CD4-positive, alpha-beta T cell treated with Interleukin-17A for 4 hours (primary cell): ENCODE measurements around the gene CCDC124.
"Not testable (repeated sequence)": the region's sequence is repeated elsewhere in the genome, so short reads cannot be mapped to it uniquely, and the experiment has no call there.

Source experiments
- DNase-seq: peaks from one replicate; pipeline ENCODE4 v3.0.0-alpha.2; 2020; ENCODE audit warnings: mixed read lengths

The CCDC124 gene

DNA sequence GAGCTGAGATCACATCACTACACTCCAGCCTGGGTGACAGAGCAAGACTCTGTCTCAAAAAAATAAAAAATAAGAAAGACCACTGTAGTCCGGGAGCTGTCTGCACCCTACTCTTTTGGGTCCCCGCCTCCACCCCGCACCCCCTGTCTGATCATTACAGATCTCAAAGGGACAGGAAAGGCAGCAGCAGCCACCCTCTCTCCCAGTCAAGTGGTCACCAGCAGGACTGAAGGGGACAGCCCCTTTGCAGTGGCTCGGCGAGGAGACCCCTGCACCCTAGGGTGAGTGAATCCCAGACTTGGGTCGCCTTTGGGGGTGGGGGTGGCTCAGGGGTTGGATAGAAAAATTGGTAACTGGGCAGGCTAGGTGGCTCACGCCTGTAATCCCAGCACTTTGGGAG is 21.6 kb downstream of the CCDC124 start:
- no peak for DNase-seq

DNA sequence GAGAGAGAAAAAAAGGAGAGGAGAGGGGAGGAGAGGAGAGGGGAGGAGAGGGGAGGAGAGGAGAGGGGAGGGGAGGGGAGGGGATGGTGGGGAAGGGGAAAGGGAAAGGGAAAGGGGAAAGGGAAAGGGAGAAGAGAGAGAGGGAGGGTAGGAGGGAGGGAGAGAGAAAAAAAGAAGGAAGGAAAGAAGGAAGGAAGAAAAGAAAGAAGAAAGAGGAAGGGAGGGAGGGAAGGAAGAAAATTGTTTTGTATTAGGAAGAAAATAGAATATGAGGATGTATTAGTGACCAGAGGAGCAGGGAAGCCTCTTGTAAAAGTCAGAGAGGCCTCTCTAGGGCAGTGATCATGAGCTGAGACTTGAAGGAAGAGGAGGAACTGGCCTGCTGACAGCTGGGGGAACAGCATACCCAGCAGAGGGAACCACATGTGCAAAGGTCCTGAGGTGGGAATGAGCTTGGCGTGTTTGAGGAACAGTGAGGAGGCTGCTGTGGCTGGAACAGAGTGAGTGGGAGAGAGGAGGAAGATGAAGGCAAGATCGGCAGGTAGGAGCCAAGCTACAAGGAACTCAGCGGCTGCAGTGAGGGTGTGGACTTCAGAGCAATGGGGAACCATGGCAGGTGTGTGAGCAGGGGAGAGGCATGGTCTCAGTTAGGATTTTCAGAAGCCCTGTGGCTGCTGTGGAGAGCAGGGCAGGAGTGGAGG is 24.5 kb downstream of the CCDC124 start:
- DNase-seq = no peak

DNA sequence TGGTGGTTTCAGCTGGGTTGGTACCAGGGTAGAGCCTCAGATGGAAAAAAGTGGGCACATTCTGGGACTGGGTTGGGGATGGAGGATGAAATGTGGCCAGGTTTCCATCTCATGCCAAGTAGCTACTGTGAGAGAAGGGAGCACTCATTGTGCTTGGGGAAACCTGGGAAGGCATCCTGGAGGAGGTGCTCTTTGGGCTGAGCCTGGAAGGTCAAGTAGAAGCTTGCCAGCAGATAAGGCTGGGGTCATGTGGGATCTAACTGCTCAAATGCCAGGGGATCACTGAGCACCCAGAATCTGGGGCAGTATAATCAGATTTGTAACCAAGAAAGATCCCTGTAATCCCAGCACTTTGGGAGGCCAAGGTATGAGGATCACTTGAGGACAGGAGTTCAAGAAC is 25.1 kb downstream of the CCDC124 start:
- DNase-seq = no peak

DNA sequence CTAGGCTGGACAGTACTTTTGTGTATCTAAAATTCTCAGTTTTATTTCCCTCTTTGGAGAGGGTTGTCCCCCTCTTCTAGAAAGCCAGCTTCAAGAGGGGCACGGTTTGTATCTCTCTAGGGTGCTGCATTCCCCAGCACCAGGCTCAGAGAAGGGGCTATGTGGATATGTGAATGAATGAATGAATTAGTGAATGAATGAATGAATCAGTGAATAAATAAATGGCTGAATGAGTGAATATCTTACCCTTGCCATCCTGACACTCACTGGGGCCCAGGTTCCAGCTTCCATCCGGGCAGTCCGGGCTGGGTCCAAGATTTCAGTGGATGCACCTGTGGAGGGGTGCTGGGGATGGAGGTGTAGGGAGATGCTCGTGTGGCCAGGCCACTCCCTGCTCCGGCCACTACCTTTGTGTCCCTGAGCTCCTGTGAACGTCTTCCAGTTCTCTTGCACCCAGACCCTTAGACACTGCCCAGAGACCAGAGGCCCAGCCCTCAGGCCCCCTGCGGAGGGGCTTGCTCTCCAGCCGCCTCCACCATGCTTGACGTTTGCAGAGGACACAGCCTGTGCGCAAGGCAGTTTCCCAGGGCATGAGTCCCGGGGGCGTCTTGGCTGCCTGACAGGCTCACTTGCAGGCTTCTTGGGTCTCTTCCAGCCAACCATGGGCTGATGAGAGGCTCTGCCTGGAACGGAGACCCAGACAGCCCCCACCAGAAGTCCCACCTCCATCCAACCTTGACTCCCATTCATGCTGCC is 31.3 kb downstream of the CCDC124 start:
- no peak for DNase-seq

DNA sequence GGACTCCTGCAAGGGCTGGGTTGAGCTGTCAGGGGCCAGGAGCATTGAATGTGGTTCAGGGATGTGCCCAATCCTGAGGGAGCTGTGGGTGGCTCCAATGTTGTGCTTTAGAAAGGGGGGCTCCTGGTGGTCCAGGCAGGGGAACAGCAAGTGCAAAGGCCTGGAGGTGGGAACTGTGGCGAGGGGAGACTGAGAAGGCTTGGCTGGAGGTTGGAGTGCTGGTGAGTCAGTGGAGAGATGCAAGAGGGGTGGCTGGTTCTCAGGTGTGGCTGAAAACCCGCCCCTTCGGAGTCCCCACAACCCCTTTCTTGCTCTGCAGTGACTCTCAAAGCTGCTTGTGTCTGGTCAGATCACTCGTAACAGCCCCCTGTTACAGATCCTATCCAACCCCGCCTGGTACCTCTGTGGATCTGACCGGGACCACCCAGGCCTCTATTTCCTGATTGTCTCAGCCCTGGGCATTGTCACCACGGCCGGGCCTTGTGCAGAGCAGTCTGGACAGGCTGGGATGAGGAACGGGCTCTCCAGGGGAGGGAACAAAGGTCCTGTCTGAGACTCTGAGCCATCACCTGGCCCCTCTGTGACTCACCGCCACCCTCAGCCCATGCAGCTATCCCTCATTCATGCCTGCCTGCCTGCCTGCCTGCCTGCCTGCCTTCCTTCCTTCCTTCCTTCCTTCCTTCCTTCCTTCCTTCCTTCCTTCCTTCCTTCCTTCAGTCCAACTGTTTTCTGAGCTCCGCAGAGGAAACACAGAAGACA is 32.7 kb downstream of the CCDC124 start:
- no peak for DNase-seq

DNA sequence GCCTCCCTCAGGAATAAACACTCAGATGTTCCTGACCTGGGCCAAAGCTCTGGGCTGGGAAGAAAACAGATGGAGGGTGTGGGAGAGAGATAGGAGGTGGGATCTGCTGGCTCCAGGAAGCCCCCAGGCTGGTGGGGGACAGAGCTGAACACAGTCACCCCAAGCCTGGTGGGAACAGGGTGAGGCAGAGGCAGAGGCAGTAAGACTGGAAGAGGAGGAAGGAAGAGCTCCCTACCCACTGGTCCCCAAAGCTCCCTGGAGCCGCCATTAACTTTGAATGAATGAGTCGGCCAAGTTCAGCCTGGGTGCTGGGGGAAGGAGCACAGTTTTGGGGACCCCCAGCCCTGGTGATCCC is 33.3 kb downstream of the CCDC124 start:
- no peak for DNase-seq

DNA sequence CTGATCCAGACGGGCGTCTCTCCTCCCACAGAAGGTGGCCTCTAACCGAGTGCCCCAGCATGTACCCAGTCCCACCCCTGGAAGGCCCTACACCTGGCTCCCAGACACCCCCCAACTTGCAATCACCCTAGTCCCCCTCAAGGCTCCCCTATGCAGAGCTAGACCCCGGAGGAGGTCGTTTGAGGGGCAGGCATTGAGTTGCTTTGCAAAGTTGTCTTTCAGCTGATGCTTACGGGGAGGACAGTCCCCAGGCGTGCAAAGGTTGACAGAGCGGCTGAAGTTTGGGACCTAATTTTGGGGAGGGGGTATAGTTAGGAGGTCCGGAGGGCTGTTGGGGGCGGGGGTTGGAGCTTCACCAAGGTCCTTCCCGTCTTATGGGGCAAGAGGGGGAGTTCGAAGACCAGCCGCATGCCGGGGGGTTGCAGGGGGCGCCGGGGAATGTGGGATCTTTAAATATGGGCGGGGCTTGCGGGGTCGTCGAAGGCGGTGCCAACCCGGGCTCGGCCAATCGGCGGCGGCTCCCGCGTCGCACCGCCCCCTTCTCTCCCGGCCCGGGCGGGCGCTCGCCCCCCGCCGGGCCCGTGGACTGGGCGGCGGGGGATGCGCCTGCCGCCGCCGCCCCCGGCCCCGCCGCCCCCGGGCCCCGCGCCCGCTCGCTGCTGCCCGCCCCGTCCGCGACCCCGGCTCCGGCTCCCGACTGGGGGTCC is 33.9 kb downstream of the CCDC124 start, which contains the start of gene KCNN1:
Gene KCNN1, plus strand, starts transcription at position 558 of the 707 bp plus-strand sequence. CDS start 6,782 bp downstream, outside the sequence.
- no peak for DNase-seq

DNA sequence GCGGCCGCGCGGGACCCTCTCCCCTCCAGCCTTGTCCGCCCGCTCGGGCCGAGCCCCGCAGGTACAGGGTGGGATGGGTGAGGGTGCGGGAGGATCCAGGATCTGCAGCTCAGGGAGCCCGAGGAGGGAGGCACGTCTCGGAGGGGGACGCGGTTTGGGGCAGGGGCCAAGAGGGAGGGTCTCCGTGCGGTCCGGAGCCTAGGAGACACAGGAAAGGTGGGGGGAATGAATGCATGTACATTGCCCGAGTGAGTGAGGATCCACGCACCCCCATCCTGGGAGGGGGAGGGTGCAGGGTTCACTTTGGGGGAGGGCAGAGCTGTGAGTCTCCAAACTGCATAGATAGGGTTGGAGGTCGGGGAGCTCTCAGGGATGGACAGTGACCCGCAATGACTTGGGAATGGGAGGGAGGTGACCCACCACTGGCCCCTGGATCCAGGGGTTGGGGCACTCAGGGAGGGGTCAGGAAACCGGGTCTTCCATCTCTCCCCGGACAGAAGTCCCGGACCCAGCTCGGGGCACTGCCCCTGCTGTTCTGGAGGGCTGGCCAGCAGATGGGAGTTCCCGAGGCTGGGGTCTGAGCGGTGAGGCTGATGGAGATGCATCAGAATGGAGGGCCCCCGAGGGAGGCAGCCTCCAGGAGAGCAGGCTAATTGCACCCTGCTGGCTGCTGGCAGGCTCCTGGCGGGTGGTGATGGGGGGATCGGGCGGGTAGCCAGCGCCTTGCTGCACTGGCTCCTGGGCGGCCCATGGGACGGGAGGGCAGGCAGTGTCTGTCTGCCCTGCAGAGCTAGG is 34.6 kb downstream of the CCDC124 start:
- no peak for DNase-seq

DNA sequence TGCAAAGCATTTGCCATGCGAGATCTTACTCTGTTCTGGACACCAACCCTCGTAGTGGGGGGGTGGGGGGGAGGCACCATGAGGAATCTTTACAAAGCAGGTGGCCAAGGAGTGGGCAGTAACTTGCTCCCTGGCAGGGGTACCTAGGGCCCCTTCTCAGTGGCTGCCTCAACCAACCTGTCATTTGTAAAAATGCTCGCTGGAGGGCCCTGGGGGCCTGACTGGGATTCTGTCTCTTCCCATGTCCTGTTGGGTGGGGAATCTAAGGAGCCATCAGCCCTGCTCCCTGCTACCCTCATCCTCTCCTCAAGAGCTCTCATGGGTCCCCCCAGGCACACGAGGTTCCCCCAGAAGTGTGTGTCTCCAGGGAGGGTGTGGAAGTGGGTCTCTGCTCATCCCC is 35.5 kb downstream of the CCDC124 start:
- DNase-seq = no peak

DNA sequence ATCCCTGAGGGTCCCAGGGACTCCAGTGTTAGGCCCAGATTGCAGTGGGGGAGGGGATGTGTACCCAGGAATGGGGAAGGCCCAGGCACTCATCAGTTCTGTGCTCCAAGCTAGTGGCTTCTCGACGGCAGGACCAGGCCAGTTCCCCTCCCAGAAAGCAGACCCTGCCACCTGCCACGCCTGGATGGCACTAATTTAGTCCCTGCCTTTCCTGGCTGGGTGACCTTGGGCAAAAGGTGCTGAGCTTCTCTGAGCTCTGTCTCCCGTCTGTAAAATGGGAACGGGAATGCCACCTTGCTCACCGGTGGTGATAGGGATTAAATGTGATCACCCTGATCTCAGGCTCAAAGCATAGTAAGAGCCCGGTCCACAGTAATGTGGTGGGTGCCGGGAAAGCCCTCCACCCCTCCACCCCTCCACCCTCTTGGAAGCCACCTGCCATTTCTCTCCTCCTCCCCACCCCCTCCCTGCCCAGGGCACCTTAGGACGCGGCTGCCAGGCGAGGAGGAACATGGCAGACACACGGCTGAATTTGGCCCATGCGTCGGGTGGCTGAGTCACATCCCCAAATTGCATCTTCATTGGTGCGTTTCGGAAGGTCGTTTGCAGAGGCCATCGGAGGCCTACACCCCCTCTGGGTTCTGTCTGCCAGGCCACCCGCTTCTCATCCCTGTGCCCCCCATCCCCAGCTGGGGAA is 36.4 kb downstream of the CCDC124 start:
- DNase-seq = no peak

DNA sequence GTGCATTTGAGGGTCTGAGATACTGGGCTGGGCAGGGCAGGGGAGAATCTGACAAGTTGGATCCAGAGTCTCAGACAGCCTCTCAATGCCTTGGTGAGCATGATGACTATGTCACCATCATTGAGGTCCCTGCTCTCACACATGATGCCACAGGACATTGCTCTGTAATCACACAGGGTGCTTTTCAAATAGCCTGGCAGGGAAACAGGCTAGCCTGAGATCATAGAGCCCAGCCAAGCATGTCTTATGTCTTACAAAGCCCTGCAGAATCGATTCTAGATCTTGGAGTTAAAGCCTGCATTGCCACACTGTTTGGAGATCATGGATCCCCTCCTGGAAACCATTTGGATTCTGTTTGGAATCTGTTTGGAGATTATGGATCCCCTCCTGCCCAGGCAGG is 39.4 kb downstream of the CCDC124 start:
- DNase-seq = no peak

DNA sequence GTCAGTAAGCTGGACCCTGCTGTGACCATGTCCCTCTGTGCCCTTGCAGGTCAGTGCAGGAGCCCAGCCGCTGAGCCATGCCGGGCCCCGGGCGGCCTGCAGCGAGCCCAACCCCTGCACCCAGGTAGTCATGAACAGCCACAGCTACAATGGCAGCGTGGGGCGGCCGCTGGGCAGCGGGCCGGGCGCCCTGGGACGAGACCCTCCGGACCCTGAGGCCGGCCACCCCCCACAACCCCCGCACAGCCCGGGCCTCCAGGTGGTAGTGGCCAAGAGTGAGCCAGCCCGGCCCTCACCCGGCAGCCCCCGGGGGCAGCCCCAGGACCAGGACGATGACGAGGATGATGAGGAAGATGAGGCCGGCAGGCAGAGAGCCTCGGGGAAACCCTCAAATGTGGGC is 40.9 kb downstream of the CCDC124 start:
- DNase-seq = no peak

DNA sequence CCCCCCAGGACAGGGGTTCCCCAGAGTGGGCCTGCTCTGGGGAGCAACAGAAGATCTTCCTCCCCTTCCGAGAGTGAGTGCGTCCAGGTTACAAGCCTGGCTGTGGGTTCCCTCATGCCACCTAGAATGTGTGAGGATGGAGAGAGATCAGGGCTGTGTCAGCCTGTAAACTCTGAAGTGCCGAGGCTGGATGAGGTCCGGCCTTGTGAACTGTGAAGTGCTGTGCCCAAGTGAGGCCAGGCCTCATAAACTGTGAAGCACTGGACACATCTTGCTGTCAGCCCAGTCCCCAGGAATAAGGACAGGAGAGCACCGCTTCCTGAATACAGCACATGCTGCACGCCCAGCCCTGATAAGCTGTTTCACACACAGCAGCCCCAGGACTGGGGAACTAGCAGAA is 41.7 kb downstream of the CCDC124 start:
- DNase-seq = no peak

DNA sequence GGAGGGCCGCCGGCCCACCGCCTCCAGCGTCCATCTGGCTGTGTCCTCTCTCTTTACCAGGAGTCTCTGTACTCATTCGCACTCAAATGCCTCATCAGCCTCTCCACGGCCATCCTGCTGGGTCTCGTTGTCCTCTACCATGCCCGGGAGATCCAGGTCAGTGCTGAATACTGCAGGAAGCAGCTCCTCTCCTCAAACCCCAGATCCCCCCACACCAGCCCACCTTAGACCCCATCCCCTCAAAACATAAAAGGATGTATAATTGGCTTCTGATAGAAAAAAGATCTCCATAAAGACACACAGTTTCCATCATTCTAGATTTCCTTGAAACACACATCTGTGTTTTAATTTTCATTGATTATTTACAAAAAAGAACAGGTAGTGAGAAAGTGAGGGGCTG is 42.2 kb downstream of the CCDC124 start:
- DNase-seq = no peak

DNA sequence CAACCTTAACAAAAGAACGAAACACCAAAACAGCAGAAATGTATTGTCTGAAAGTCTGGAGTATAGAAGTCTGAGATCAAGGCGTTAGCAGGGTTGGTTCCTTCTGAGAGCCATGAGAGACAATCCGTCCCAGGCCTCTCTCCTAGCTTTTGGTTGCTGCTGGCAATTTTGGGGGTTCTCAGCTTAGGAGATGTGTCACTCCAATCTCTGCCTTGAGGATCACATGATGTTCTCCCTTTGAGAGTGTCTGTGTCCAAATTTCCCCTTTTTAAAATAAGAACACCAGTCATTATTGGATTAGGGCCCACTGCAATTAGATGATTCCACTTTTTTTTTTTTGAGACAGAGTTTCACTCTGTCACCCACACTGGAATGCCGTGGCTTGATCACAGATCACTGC is 44.2 kb downstream of the CCDC124 start:
- DNase-seq = no peak

DNA sequence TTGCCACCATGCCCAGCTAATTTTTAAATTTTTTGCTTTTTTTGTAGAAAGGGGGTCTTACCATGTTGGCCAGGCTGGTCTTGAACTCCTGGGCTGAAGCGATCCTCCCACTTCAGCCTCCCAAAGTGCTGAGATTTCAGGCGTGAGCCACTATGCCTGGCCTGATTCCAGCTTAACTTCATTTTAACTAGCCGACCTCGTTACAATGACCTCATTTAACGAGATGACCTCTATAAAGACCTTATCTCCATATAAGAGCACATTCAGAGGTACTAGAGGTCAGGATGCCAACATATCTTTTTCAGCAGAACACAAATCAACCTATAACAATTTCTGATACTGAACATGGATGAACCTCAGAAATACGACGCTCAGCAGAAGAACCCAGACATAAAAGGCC is 44.7 kb downstream of the CCDC124 start:
- DNase-seq = no peak

DNA sequence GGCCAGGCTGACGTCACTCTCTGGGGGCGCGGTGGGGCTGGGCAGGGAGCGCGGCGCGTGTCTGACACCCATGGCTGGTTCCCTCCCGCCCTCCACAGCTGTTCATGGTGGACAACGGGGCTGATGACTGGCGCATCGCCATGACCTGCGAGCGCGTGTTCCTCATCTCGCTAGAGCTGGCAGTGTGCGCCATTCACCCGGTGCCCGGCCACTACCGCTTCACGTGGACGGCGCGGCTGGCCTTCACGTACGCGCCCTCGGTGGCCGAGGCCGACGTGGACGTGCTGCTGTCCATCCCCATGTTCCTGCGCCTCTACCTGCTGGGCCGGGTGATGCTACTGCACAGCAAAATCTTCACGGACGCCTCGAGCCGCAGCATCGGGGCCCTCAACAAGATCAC is 48.8 kb downstream of the CCDC124 start:
- no peak for DNase-seq

DNA sequence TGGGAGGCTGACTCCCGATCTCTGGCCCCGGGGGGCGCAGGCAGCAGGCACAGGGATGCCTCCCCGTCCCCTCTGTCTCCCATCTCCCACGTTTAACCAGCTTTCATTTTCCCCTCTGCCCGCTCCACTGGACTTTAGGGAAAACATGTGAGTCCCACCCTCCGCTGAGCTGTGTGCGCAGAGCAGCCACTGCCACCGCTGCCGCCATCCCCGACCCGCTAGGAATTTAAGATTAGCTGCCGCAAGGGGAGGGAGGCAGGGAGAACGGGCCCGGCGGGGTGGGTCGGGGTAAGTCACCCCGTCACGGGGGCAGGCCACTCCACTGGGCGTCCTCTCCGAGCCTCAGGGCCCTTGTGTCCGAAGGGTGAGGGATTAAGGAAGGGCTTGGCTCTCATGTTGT is 49.6 kb downstream of the CCDC124 start:
- no peak for DNase-seq

DNA sequence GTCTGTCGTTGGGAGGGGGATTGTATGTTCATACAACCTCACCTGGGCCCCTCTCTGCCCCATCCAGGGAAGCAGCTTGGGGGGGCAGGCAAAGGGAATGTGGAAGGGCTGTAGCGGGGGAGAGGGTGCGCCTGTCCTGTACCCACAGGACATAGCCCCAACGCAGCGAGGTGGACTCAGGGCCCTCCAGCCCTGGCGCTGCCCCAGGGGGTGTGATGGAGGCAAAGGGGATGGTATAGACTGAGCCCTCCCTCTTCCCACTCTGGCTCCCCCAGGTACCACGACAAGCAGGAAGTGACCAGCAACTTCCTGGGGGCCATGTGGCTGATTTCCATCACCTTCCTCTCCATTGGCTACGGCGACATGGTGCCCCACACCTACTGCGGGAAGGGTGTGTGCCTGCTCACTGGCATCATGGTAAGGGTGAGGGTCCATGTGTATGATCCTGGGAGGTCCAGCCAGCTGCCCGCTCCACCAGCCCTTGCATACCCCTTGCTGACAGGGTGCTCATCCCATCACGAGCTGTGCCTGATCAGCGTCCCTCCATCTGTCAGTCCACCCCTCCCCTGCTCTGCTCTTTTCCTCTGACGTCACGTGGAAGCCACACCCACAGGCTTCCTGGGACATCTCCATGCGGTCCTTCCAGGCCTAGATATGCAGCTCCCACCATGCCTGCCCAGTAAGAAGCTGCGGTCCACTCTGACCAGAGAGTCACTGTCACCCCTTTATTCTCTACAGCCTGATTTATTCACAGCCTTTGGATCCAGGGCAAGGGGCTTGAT is 52.4 kb downstream of the CCDC124 start:
- DNase-seq = no peak

DNA sequence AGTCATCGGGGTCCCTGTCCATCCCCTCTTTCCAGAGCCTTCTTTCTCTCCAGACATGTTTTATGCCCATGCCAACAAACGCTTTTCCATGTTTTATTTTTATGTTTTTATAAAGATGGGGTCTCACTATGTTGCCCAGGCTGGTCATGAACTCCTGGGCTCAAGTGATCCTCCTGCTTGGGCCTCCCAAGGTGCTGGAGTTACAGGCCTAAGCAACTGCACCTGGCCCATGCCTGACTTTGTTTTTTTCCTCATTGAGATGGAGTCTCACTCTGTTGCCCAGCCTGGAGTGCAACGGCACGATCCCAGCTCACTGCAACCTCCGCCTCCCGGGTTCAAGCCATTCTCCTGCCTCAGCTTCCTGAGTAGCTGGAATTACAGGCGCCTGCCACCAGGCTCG is 53.8 kb downstream of the CCDC124 start:
- DNase-seq = not testable (repeated sequence)

DNA sequence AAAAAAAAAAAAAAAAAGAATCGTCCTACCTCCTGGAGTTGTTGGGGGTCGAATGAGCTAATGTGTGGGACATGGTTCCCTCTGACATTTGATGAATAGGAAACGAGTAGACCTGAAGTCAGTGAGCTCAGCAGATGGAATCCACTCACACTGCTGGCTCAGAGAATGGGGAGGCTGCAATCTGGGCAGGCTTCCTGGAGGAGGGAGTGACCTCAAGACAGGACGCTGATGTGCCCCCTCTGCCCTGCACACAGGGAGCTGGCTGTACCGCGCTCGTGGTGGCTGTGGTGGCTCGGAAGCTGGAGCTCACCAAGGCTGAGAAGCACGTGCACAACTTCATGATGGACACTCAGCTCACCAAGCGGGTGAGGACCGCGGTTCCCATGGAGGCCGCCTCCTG is 55.3 kb downstream of the CCDC124 start:
- no peak for DNase-seq
